MG63 (cell line): ENCODE results near the gene THSD4. TPM values are rescaled to one million over a fixed set of nuclear protein-coding genes. Genes with fewer than 3 reads are reported as not detected.
A peak's percentile ranks its signal among the peaks of the same experiment; 100 is the strongest.

Experiments
- DNase-seq: peaks from one replicate; pipeline ENCODE4 v3.0.0-alpha.2; 2020
- H3K27me3 ChIP-seq: fragments of 250-450 bp; sonication (Bioruptor Pico); 2 replicates; pipeline ENCODE4 v1.5.1; 2020; ENCODE audit warnings: mild to moderate bottlenecking, moderate library complexity
- H3K36me3 ChIP-seq: fragments of 250-450 bp; sonication (Bioruptor Pico); 2 replicates; pipeline ENCODE4 v1.5.1; 2020; ENCODE audit warnings: mild to moderate bottlenecking, moderate library complexity
- H3K4me3 ChIP-seq: fragments of 250-450 bp; sonication (Bioruptor Pico); 2 replicates; pipeline ENCODE4 v1.5.1; 2020; ENCODE audit warnings: mild to moderate bottlenecking, moderate library complexity
- H3K9me3 ChIP-seq: fragments of 250-450 bp; sonication (Bioruptor Pico); 2 replicates; pipeline ENCODE4 v1.5.1; 2020; ENCODE audit warnings: mild to moderate bottlenecking, moderate library complexity
- total RNA-seq: library from RNA; depleted of rRNA; stranded (reverse); fragments of >200 nt; shearing (Covaris generic); gene quantifications from 2 replicates; pipeline ENCODE4 v1.2.3, GENCODE V29; 2014; ENCODE audit warnings: low replicate concordance

THSD4 gene
- total RNA-seq, 1 experiment from 2014 or later: 10.2 TPM

DNA sequence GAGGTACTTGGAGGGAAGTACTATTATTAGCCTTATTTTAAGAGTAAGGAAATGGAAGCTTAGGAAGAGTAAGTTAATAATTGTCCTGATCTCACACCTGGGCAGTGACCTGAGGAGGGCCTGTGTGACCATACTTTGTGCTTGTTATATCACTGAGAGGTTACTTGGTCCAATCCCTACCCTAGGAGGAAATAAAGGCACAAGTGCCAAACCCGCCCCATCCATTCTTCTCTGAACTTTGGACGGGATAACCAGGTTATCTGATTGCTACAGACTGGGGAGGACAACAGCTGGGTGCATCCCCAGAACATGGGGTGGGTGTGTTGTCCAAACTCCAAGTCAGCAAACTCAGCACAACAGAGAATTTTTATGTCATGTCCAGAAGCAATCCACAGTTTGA lies 617.4 kb downstream of the THSD4 start:
- H3K4me3 ChIP-seq: no peak overlapping the region
- H3K36me3 ChIP-seq: no peaks in the 10 kb centered on the region
- H3K9me3 ChIP-seq: no peaks in the 10 kb centered on the region
- no peaks in the 10 kb centered on the region for H3K27me3 ChIP-seq
- no peak for DNase-seq

DNA sequence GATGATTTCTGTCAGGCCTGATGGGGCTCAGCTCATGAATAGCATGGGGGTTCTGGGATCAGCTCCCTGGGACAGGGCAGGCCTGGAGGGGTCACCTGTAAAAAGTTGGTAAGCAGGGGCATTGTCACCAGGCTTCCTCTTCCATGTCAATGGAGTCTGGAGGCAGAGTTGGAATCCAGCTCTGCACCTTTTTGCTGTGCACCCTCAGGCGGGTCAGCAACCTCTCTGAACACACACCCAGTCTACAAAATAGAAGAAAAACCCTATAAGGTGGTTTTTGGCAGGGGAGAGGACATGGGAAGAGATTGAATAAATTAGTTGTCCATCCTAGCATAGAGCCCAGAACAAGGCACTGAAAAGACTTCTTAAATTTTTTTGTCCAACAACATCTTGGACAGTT lies 617.9 kb downstream of the THSD4 start:
- no peak for DNase-seq
- no peaks in the 10 kb centered on the region for H3K36me3 ChIP-seq
- no peaks in the 10 kb centered on the region for H3K9me3 ChIP-seq
- no peak overlapping the region for H3K4me3 ChIP-seq
- no peaks in the 10 kb centered on the region for H3K27me3 ChIP-seq

DNA sequence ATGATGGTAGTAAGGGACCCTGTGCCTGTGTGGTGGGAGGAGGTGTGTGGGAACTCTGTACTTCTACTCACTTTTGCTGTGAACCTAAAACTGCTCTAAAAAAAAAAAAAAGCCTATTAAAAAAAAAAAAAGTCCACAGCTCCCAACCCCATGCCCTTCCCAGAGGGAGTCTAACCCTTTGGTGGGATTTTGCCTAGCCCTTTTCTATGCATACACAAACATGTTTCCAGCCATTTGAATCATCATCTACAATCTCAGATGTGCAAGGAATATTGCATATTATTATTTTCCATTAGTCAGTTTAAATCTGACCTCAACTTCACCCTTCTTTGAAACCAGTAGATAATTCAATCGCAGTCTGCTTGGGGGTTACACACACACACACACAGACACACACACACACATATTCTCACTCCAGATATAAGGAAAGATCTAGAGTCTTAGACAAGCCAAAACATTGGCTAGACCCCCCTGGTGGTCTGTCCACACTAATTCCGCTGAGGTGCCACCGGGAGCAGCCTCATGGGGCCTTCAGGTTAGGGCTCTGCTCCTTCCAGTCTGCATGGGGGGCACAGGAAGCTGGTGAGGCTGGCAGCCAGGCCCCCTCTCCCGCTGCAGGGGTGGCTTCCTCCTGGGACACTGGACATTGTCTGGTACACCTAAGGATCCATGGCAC lies 619.6 kb downstream of the THSD4 start:
- no peaks in the 10 kb centered on the region for H3K9me3 ChIP-seq
- no peak for DNase-seq
- H3K4me3 ChIP-seq: no peak overlapping the region
- no peaks in the 10 kb centered on the region for H3K36me3 ChIP-seq
- no peaks in the 10 kb centered on the region for H3K27me3 ChIP-seq

DNA sequence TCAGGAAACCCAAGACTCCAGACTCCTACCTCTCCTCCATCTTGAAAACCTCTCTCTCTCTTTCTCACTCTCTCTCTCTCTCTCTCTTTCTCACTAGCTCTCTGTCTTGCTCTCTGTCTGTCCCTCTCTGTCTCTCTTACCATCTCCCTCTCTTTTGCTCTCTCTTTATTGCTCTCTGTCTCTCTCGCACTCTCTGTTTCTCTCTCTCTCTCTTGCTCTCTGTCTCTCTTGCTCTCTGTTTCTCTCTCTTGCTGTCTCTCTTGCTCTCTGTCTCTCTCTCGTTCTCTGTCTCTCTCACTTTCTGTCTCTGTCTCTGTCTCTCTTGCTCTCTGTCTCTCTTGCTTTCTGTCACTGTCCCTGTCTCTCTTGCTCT lies 620.1 kb downstream of the THSD4 start:
- no peaks in the 10 kb centered on the region for H3K9me3 ChIP-seq
- H3K27me3 ChIP-seq: no peaks in the 10 kb centered on the region
- no peak for DNase-seq
- no peak overlapping the region for H3K4me3 ChIP-seq
- H3K36me3 ChIP-seq: no peaks in the 10 kb centered on the region

DNA sequence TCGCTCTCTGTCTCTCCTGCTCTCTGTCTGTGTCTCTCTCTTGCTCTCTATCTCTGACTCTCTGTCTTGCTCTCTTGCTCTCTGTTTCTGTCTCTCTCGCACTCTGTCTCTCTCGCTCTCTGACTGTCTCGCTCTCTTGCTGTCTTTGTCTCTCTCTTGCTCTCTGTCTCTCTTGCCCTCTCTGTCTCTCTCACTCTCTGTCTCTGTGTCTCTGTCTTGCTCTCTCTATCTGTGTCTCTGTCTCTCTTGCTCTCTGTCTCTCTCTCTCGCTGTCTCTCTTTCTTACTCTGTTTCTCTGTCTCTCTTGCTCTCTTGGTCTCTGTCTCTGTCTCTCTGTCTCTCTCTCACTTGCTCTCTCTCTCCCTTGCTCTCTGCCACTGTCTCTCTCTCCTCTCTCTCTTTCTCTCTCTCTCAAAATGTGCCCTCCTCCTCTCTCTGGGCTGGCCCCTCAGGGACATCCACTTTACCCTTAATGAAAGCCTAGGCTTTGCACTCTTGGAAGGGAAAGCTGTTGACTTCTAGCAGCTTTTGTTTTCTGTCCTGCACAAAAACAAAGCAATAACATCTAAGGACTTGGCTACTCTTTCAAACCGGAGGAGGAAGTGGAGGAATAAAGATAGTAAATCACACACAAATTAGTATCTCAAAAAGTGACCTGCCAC lies 621.1 kb downstream of the THSD4 start:
- no peak overlapping the region for H3K4me3 ChIP-seq
- DNase-seq: no peak
- no peaks in the 10 kb centered on the region for H3K9me3 ChIP-seq
- H3K27me3 ChIP-seq: no peaks in the 10 kb centered on the region
- no peaks in the 10 kb centered on the region for H3K36me3 ChIP-seq

DNA sequence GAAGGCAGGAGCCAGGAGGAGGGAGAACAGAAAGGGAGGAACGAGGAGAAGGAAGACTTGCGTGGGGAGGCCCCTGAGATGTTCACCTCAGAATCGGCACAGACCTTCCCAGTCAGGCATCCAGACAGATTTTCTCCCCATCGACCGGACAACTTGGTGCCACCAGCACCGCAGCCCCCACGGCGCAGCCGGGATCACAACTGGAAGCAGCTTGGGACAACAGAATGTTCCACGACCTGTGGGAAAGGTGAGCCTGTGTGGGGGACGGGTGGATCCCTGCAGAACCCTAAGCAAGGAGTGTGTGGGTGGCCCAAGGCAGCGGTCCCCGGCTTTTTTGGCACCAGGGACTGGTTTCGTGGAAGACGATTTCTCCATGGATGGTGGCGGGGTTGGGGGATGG lies 622.5 kb downstream of the THSD4 start:
- no peaks in the 10 kb centered on the region for H3K9me3 ChIP-seq
- no peak overlapping the region for H3K4me3 ChIP-seq
- no peak for DNase-seq
- no peaks in the 10 kb centered on the region for H3K27me3 ChIP-seq
- no peaks in the 10 kb centered on the region for H3K36me3 ChIP-seq

DNA sequence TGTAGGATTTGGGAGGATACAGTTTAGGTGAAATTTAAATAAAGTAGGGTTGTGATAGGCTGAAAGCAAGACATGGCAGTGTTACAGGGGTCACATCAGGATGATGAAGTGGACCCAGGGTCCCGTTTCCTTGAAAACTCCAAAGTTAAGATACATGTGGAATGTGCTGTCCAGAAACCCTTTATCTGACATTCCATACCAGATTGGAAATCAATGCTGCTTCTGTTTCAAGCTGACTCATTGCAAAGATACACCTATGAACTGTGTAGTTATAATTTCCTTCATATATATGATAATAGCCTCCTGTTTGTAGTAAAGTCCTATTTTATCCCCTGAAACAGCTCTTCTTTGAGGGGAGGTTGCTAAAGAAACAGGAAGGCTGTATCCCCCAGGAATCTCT lies 624.1 kb downstream of the THSD4 start:
- Histone ChIP-seq H3K9me3 (no peaks in the 10 kb centered on the region), H3K27me3 (no peaks in the 10 kb centered on the region), H3K4me3 (no peak overlapping the region), H3K36me3 (no peaks in the 10 kb centered on the region)
- no peak for DNase-seq

DNA sequence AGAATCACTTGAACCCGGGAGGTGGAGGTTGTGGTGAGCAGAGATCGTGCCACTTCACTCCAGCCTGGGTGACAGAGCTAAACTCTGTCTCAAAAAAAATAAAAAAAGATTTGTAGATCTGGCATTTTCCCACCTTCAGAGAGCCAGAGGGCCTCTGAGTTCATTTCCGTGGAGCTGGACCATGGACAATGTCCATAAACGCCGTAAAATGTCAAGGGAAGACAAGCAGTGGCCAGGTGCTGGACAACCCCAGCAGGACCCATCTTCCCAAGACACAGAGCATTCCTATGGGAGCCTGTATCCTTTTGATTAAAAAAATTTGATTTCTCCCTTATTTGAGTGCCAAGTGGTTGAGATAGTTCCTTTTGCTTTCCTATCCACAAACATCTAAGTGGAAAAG lies 627.7 kb downstream of the THSD4 start:
- H3K27me3 ChIP-seq: no peaks in the 10 kb centered on the region
- no peak for DNase-seq
- H3K4me3 ChIP-seq: no peak overlapping the region
- H3K36me3 ChIP-seq: no peaks in the 10 kb centered on the region
- no peaks in the 10 kb centered on the region for H3K9me3 ChIP-seq

DNA sequence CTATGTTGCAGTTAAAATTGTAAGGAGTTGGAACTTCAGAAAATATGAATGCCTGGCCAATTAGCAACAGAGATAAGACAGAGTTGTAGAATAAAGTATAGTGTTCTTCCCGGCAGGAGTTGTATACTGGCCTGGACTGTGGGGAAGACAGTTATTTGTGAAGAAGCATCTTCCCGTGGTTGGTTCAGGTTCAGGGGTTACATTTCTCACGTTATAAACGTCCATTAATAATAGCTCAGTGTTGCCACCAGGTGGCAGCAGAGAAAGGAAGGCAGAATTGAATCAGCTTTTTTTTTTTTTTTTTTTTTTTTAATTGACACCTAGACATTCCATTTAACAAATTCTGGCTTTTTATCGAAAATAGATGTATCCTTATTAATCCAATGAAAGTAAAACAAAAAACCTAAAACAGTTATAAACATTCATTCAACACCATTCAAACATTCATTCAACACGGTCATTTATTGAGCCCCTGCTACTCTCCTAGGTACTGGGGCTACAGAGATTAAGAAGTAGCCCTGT lies 628.7 kb downstream of the THSD4 start:
- peak; percentile 35 for DNase-seq
- Histone ChIP-seq H3K27me3 (no peaks in the 10 kb centered on the region), H3K4me3 (no peak overlapping the region), H3K9me3 (no peaks in the 10 kb centered on the region), H3K36me3 (peaks cover 4% of the 10 kb centered on the region)

DNA sequence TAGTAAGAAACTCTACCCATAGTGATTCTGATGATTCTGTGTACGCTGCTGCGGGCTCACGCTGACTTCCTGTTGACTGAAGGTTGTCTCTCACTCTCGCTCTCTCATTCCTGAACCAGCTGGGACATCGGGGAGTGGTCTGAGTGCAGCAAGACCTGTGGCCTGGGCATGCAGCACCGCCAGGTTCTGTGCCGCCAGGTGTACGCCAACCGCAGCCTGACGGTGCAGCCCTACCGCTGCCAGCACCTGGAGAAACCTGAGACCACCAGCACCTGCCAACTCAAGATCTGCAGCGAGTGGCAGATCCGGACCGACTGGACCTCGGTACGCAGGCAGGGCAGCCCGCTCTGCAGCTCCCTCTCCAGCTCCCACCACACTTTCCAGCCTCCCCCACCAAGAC lies 631.4 kb downstream of the THSD4 start:
- Histone ChIP-seq H3K36me3 (peaks cover 9% of the 10 kb centered on the region), H3K27me3 (no peaks in the 10 kb centered on the region), H3K4me3 (no peak overlapping the region), H3K9me3 (no peaks in the 10 kb centered on the region)
- no peak for DNase-seq

DNA sequence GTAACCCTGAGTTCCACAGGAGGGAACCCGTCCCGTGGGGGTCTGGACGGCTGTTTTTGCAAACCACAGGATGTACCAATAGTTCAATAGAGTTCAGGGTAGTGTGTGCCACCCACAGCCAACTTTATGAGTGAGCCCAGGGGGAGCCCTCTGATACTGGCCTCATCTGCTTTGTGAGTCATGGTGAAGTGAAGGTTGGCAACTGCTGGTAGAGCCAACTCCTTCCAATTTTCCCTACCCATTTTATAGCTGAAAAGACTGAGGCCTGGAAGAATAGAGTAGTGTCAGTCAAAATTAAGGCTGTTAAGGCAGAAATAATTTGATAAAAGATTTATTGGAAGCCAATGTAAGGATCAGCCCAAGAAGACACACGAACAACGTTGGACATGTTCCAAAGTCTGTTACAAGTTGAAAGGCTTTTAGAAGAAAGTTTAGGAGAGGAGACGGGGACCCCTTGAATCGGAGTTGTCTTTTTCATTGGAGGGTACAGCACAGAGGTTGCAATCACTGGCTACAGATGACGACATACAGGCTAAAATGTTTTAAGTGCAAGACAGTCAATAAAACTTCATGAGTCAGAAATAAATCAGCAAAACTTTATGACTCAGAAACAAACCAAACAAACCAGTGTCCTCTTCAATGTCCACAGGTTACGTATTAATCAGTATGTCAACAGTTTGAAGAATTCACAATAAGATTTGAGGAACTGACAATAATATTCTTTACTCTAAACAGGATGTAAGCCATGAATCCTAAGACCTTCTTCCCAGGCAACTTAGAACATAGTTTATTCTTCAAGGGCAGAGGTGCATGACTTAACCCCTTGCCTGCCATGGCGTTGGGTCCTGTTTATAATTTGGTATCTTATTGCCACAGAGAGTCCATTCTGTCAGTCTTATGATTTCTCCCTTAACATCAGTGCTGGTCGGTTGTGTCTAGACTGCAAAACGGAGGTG lies 632.1 kb downstream of the THSD4 start:
- H3K4me3 ChIP-seq: no peak overlapping the region
- DNase-seq: peak; percentile 84
- H3K9me3 ChIP-seq: no peaks in the 10 kb centered on the region
- H3K36me3 ChIP-seq: peaks cover 9% of the 10 kb centered on the region
- H3K27me3 ChIP-seq: no peaks in the 10 kb centered on the region

DNA sequence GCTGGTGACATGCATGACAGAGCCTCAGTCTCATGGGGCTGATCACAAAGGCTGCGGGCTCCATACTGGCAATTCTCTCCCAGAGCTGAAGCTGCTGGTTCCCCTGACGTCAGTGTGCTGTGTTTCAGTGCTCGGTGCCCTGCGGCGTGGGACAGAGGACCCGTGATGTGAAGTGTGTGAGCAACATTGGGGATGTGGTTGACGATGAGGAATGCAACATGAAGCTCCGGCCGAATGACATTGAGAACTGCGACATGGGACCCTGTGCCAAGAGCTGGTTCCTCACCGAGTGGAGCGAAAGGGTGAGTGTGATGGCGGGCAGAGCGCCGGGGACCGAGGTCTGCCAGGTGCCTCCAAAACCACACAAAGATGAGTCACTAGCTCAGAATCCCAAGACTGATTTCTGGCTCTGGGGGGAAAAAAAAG lies 633.0 kb downstream of the THSD4 start:
- peaks cover 9% of the 10 kb centered on the region for H3K36me3 ChIP-seq
- DNase-seq: peak; percentile 77
- H3K9me3 ChIP-seq: no peaks in the 10 kb centered on the region
- H3K4me3 ChIP-seq: no peak overlapping the region
- no peaks in the 10 kb centered on the region for H3K27me3 ChIP-seq

DNA sequence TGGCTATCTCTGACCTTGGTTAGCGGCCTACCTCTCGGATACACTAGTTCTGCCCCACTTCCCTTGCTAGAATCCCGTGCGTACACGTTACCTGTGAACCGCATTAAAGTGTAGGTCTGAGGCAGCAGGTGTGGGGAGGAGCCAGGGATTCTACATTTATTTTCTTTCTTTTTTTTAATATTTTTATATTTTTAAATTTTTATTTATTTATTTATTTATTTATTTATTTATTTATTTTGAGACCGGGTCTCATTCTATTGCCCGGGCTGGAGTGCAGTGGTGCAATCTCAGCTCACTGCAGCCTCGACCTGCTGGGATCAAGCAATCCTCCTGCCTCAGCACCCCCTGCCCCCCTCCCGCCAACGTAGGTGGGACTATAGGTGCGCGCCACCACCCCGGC lies 634.2 kb downstream of the THSD4 start:
- Histone ChIP-seq H3K27me3 (no peaks in the 10 kb centered on the region), H3K4me3 (no peak overlapping the region), H3K9me3 (no peaks in the 10 kb centered on the region), H3K36me3 (peaks cover 12% of the 10 kb centered on the region)
- no peak for DNase-seq

DNA sequence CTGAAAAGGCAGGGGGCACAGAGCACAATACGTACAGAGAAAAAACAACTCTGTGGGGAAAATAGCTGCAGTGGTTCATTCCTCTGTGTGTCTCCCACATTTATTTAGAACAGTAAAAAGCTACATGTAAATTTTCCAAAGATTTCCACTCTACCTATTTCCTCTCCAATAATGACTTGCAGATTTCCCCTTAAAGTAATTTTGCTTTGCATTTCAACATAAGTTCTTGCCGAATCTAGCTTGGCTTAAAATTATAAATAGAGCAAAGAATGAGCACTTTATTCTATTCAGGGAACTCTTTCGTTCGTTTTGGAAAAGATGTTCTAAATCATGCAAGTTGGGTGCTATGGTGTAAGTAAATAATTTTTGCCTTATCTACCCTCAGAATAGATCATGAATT lies 636.9 kb downstream of the THSD4 start:
- H3K27me3 ChIP-seq: no peaks in the 10 kb centered on the region
- DNase-seq: no peak
- H3K4me3 ChIP-seq: no peak overlapping the region
- peaks cover 12% of the 10 kb centered on the region for H3K36me3 ChIP-seq
- no peaks in the 10 kb centered on the region for H3K9me3 ChIP-seq

DNA sequence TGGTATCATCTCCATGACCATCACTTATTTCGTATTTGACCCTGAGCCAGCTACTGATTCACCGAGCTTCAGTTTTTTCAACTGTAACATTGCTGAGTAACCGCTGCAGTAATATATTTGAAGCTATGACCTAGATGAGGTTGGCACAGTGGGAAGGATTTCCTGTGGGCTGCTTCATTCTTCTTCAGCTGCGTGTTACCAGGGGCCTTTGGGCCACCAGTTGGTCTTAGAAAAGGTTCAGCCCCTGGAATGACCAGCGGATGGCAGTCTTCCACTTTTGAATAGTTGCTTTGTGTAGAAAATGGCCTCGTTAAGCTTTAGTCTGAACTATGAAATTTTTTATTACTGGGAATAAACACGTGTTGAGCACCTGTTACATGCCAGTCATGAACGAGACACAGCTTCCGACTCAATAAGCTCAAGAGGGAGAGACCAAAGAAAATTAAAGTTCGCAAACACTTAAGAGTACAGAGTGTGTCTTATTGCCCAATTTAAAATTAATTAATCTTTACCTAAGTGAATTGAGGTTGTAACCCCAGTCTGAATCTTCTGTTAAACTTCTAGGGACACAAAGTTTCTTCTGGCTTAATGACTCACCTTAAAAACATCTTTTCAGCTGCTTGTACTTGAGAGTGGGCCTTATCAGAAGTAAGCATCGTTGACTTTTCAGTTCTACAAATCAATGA lies 637.5 kb downstream of the THSD4 start:
- Histone ChIP-seq H3K9me3 (no peaks in the 10 kb centered on the region), H3K4me3 (no peak overlapping the region), H3K36me3 (peaks cover 12% of the 10 kb centered on the region), H3K27me3 (no peaks in the 10 kb centered on the region)
- peak; percentile 93 for DNase-seq

DNA sequence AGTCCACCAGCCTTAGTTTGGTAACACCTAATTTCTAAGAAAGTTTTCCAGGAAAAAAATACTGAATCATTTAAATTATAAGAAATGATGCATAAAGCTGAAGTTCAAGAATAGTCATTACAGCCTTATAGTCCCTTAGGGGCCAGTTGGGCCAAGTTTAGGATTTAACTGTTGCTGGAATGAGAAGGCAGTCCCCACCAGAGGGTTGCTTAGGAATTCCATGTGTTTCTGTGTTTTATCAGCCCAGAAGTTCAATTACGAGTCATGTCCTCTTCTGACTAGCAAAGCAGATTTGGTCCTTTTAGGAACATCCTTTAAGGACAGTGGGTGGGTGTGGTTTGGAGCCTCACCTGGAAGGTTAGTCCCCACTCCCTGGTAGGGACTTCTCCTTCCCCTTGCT lies 638.1 kb downstream of the THSD4 start:
- no peak for DNase-seq
- Histone ChIP-seq H3K4me3 (no peak overlapping the region), H3K36me3 (peaks cover 12% of the 10 kb centered on the region), H3K27me3 (no peaks in the 10 kb centered on the region), H3K9me3 (0 out of 2 replicates have a peak, but pooled peaks cover 1% of the 10 kb centered on the region)

DNA sequence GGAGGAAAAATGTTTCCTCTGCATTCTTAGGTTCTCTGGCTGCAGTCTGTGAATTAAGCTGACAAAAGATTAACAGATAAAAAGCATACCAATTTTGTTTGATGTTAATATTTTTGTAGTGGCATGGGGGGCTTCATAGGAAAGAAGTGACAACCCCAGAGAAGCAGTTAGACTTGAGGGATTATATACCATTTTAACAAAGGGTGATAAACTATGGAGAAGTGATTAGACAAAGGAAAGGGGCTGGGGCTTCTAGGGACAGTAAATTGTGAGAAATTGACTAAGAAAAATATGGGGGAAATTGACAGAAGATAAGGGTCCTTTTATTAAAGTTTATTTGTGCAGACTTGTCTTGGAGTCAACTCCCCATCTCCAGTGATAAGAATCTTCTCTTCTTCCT lies 639.4 kb downstream of the THSD4 start:
- Histone ChIP-seq H3K9me3 (peaks cover 7% of the 10 kb centered on the region), H3K27me3 (no peaks in the 10 kb centered on the region), H3K36me3 (peaks cover 18% of the 10 kb centered on the region), H3K4me3 (no peak overlapping the region)
- DNase-seq: no peak
